ENCODE results near the gene SMIM5. TPM values are rescaled to one million over a fixed set of nuclear protein-coding genes. Genes with fewer than 3 reads are reported as not detected.

SMIM5 gene
- 0.31 TPM for total RNA-seq

GRCh38 chr17:75632863-75633485, at the start of gene SMIM5:
Gene SMIM5 (plus strand): TSS chr17:75633434. CDS start chr17:75640202, 6,768 bp downstream.

DNA sequence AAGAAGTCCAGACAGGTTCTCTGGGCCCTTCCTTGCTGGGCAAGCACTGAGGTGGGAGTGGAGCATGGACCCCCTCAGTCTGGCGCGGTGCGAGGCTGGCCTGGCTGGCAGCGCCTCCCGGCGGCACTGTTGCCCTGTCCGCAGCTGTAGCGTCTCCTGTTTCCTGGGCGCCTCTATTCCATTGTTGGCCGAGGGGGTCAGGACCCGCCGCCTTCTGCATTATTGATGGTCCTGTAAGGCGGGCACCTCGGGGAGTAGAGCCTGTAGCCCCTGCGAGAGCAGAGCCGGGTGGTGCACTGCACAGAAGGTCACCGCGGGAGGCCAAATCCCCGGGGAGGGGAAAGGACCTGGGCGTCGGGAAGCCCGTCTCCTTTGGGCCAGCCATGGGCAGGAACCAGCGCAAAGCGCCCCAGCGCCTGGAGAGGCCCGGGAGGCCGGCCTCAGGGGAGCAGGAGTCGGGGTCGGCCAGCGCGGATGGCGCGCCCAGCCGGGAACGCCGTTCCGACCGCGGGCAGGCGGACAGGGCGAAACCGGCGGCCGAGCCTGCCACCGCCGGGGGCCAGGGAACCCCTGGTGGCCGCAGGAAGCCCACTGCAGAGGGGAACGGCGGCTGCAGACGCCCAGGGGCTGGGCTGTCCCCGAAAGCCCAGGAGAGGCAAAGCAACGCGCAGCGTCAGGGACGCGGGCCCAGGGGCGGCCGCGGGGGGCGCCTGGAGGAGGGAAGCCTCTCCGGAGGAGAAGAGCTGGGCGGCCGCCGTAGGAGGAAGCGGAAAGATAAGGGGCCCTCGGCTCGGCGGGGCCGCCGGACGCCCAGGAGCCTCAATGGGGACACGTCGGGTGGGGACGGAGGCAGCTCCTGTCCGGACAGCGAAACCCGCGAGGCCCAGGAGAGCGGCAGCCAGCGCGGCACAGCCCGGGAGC, 45.3 kb upstream of the SMIM5 start, which contains the start of gene MYO15B:
MYO15B (plus strand) TSS at position 126 of the 921 bp plus-strand sequence; CDS start at position 384, 258 bp downstream.

GRCh38 chr17:75666959-75667790, 33.9 kb downstream of the SMIM5 start, which contains the start of the genes RECQL5 and SAP30BP:
Gene RECQL5 (minus strand): TSS chr17:75667154. CDS start chr17:75666557, 597 bp downstream.
Gene SAP30BP (plus strand): TSS chr17:75667338. CDS start chr17:75667373, 35 bp downstream.

Other genes starting within 250 kb of the SMIM5 start
- 141 TPM for gene GRB2, start 227.8 kb upstream of the SMIM5 start, total RNA-seq
- gene TMEM94, start 176.8 kb upstream of the SMIM5 start, total RNA-seq = 62.6 TPM
- gene CASKIN2, start 117.9 kb upstream of the SMIM5 start, total RNA-seq = 5.9 TPM
- gene TSEN54, start 116.9 kb upstream of the SMIM5 start, total RNA-seq = 18.2 TPM
- 1.6 TPM for gene LLGL2, start 107.7 kb upstream of the SMIM5 start, total RNA-seq
- gene MYO15B, start 45.6 kb upstream of the SMIM5 start, total RNA-seq = 59.5 TPM
- gene RECQL5, start 33.7 kb downstream of the SMIM5 start, total RNA-seq = 21.3 TPM
- 64.8 TPM for gene SAP30BP, start 33.9 kb downstream of the SMIM5 start, total RNA-seq
- 2.5 TPM for gene ITGB4, start 88.0 kb downstream of the SMIM5 start, total RNA-seq
- gene GALK1, start 131.8 kb downstream of the SMIM5 start, total RNA-seq = 9.4 TPM
- gene UNK, start 151.4 kb downstream of the SMIM5 start, total RNA-seq = 83.6 TPM
- 0.94 TPM for gene UNC13D, start 211.0 kb downstream of the SMIM5 start, total RNA-seq
- gene WBP2, start 221.9 kb downstream of the SMIM5 start, total RNA-seq = 51.6 TPM
- gene TRIM47, start 245.1 kb downstream of the SMIM5 start, total RNA-seq = 10.3 TPM

Measured in parietal lobe (tissue), 1 donor.